ENCODE measurements around the gene LENG8.

- no peak for TF ChIP-seq CTCF (IDR thresholded peaks at IDR 0.05)
- TF ChIP-seq POLR2A (IDR thresholded peaks at IDR 0.05): no peak
Observed at GRCh38 chr19:54407780-54408179, 41.2 kb upstream of the LENG8 start.
